Caco-2 (cell line): ENCODE results near the gene ZBTB22. TPM values are rescaled to one million over a fixed set of nuclear protein-coding genes. Genes with fewer than 3 reads are reported as not detected.

Source experiments
- BruUV-seq: library from RNA; stranded (reverse); fragments of 400-500 nt; replicated peaks from 2 replicates; lab custom pipeline; 2021; lab: Mats Ljungman, UMichigan
- CTCF ChIA-PET: fragments of 300-600 bp; sonication (Branson Sonifier 250); formaldehyde crosslinking; loops from one replicate; lab custom pipeline; 2022; ENCODE audit warnings: antibody characterized with exemption; lab: Charles Lee
- POLR2A ChIA-PET: fragments of 300-600 bp; sonication (Branson Sonifier 250); formaldehyde crosslinking; loops from one replicate; lab custom pipeline; 2022; ENCODE audit warnings: antibody characterized with exemption; lab: Charles Lee
- DNase-seq, 2 experiments: peaks; one replicate each; pipeline versions ENCODE4 v3.0.0 to v3.0.0-alpha.2; 2020 to 2022
- H3K27me3 ChIP-seq: replicated peaks from 2 replicates; pipeline ENCODE4 v1.6.0; 2011; ENCODE audit warnings: low read length; ENCODE audit not compliant: control insufficient read depth, insufficient read depth
- H3K36me3 ChIP-seq: 2 replicates; pipeline ENCODE4 v1.5.1; 2011; ENCODE audit warnings: low read length; ENCODE audit not compliant: control insufficient read depth, insufficient read depth
- H3K4me1 ChIP-seq: fragments of 250-450 bp; sonication (Bioruptor Pico); 2 replicates; pipeline ENCODE4 v1.5.1; 2020; ENCODE audit warnings: mild to moderate bottlenecking
- H3K4me3 ChIP-seq: 2 replicates; pipeline ENCODE4 v1.5.1; 2011; ENCODE audit warnings: low read depth, mild to moderate bottlenecking, control low read depth, low read length
- H3K9me3 ChIP-seq: fragments of 250-450 bp; sonication (Bioruptor Pico); 2 replicates; pipeline ENCODE4 v1.5.1; 2020; ENCODE audit warnings: mild to moderate bottlenecking, moderate library complexity
- H3K27ac Mint-ChIP-seq: one replicate; pipeline ENCODE4 v1.8.0; 2022; ENCODE audit warnings: mixed read lengths; ENCODE audit not compliant: unreplicated experiment
- H3K27me3 Mint-ChIP-seq: one replicate; pipeline ENCODE4 v1.8.0; 2022; ENCODE audit warnings: mixed read lengths; ENCODE audit not compliant: insufficient read depth, unreplicated experiment
- H3K36me3 Mint-ChIP-seq: one replicate; pipeline ENCODE4 v1.8.0; 2022; ENCODE audit warnings: mild to moderate bottlenecking, mixed read lengths; ENCODE audit not compliant: insufficient read depth, unreplicated experiment
- H3K4me1 Mint-ChIP-seq: one replicate; pipeline ENCODE4 v1.8.0; 2022; ENCODE audit warnings: low read depth, mixed read lengths; ENCODE audit not compliant: unreplicated experiment
- H3K4me3 Mint-ChIP-seq: one replicate; pipeline ENCODE4 v1.8.0; 2022; ENCODE audit warnings: mild to moderate bottlenecking, moderate library complexity, mixed read lengths; ENCODE audit not compliant: unreplicated experiment
- H3K9me3 Mint-ChIP-seq: one replicate; pipeline ENCODE4 v1.8.0; 2022; ENCODE audit warnings: mixed read lengths; ENCODE audit not compliant: unreplicated experiment
- CTCF ChIP-seq, 2 experiments: fragments of 200-600 bp in 1 of 2; IDR thresholded peaks; 1 replicate in 1 of 2; 2 replicates in 1 of 2; pipeline versions ENCODE4 v1.5.1 to v1.8.0; 2011 to 2022; ENCODE audit warnings: antibody characterized with exemption in 1 of 2, control low read depth in 1 of 2, inconsistent platforms in 1 of 2, low read depth in 1 of 2, low read length in 1 of 2, mild to moderate bottlenecking in 1 of 2, moderate library complexity in 1 of 2; ENCODE audit not compliant: insufficient read depth in 1 of 2, severe bottlenecking in 1 of 2, unreplicated experiment in 1 of 2
- intact Hi-C: fragments of 100-400 bp; cut with micrococcal nuclease; formaldehyde crosslinking; loops from one replicate; pipeline ENCODE4 v1.10.0; 2022; ENCODE audit not compliant: unreplicated experiment
- total RNA-seq: library from RNA; stranded (reverse); gene quantifications from 2 replicates; pipeline ENCODE4 v1.2.3, GENCODE V29; 2022

Gene ZBTB22
- total RNA-seq, 1 experiment from 2014 or later: 11.5 TPM

DNA sequence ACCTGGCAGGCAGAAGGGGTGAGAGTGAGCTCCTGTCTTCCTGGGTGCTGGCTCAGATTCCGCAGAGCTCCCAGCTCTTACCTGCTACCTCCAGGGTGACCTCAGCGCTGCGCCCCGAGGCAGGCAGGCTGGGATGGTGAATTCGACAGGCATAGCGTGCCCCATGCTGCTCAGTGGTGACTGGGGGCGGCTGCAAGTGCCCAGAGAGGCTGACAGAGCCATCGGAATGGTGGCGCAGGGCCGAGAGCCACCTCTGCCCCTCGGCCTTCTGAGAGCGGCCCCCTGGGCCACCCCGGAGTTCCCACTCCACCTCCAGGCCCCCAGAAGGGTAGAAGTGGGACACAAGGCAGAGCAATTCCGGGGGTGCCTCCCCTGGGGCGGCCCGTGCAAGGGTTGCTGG lies 13.3 kb downstream of the ZBTB22 start:
- intact Hi-C loops: no loop called here
- Mint-ChIP-seq H3K27me3 (no peaks in the 10 kb centered on the region), H3K9me3 (no peaks in the 10 kb centered on the region), H3K36me3 (peaks cover 25% of the 10 kb centered on the region), H3K27ac (no peak overlapping the region), H3K4me3 (no peak overlapping the region), H3K4me1 (no peaks in the 10 kb centered on the region)
- Histone ChIP-seq H3K36me3 (no peaks in the 10 kb centered on the region), H3K27me3 (no peaks in the 10 kb centered on the region), H3K9me3 (no peaks in the 10 kb centered on the region), H3K4me3 (no peak overlapping the region), H3K4me1 (no peaks in the 10 kb centered on the region; the same call in 1 of the 2 replicates)
- no peak for TF ChIP-seq CTCF (IDR thresholded peaks at IDR 0.05; ENCODE audit: insufficient read depth in 1 of 2, low read depth in 1 of 2, low read length in 1 of 2, severe bottlenecking in 1 of 2, unreplicated experiment in 1 of 2)
- POLR2A ChIA-PET: no interaction called here
- BruUV-seq: no TSS peak
- no peak for DNase-seq
- CTCF ChIA-PET: no interaction called here

DNA sequence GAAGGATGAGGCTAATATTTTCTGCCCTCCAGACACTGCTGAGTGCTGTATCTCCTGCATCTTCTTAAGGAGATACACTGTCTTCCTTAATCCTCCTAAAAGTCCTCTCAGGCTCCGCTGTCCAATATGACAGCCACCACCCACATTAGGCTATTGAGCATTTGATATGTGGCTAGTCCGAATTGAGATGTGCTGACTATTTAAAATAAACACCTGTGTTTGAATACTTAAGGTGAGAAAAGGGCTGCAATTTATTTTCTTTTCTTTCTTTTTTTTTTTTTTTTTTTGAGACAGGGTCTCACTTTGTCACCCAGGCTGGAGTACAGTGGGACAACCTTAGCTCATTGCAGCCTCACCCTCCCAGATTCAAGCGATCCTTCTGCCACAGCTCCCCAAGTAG lies 15.7 kb downstream of the ZBTB22 start:
- H3K36me3 Mint-ChIP-seq: peaks cover 43% of the 10 kb centered on the region
- intact Hi-C loops: no loop called here
- no peaks in the 10 kb centered on the region for H3K9me3 Mint-ChIP-seq
- POLR2A ChIA-PET: interaction anchor here (0.7 kb wide), 1 partner anchor 128 kb away, joined by 13 read pairs; no protein-coding TSS in a partner anchor
- CTCF ChIA-PET: no interaction called here
- Histone ChIP-seq H3K9me3 (no peaks in the 10 kb centered on the region), H3K4me3 (no peak overlapping the region), H3K36me3 (no peaks in the 10 kb centered on the region; the same call in 1 of the 2 replicates), H3K27me3 (no peaks in the 10 kb centered on the region), H3K4me1 (peaks cover 6% of the 10 kb centered on the region)
- no peak overlapping the region for H3K27ac Mint-ChIP-seq
- no peak for TF ChIP-seq CTCF (IDR thresholded peaks at IDR 0.05; ENCODE audit: insufficient read depth in 1 of 2, low read depth in 1 of 2, low read length in 1 of 2, severe bottlenecking in 1 of 2, unreplicated experiment in 1 of 2)
- peaks cover 6% of the 10 kb centered on the region for H3K4me1 Mint-ChIP-seq
- DNase-seq: no peak
- no TSS peak for BruUV-seq
- no peak overlapping the region for H3K4me3 Mint-ChIP-seq
- no peaks in the 10 kb centered on the region for H3K27me3 Mint-ChIP-seq

DNA sequence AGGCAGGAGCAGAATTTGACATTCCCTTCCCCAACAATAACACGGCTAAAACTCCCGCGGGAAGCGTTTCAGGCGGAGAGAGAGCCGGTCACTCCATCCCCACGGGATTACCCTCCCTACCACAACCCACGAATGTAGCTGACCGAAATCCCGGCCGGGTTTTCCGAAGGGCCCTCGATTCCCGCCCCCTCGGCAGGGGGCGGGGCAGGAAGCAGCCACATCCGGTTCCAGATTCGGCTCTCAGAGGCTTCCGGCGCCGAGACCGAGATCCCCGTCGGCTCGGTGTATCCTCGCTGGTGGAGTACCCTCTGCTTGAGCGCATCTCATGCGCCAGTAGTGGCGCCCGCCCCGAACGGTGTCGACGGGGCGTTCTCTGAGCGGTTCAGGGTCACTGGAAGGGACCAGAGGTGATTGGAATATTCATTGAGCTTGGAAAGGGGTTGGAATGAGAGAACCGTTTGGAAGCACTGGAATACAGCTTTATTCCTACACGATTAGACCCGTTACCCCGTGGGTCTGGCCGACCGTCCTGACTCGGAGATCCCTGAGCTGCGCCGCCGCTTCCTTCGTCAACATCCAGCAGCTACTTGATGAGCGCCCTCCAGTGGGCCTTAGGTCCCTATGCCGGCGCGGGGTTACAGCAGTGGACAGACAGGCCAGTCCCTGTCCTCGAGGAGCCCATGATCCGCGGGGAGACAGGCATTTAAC lies 18.2 kb downstream of the ZBTB22 start:
- H3K4me1 ChIP-seq: peaks cover 13% of the 10 kb centered on the region
- no peaks in the 10 kb centered on the region for H3K9me3 ChIP-seq
- Mint-ChIP-seq H3K27ac (peak overlapping the region; percentile 98), H3K9me3 (no peaks in the 10 kb centered on the region), H3K4me3 (peak overlapping the region; percentile 95), H3K4me1 (peaks cover 13% of the 10 kb centered on the region), H3K36me3 (peaks cover 51% of the 10 kb centered on the region), H3K27me3 (no peaks in the 10 kb centered on the region)
- TSS peak; percentile 88 for BruUV-seq
- H3K36me3 ChIP-seq: no peaks in the 10 kb centered on the region; the same call in none of the 2 replicates
- TF ChIP-seq CTCF (IDR thresholded peaks at IDR 0.05; ENCODE audit: insufficient read depth in 1 of 2, low read depth in 1 of 2, low read length in 1 of 2, severe bottlenecking in 1 of 2, unreplicated experiment in 1 of 2): peak; percentile 65 to 80
- DNase-seq: peak; percentile 89 to 91
- no peaks in the 10 kb centered on the region for H3K27me3 ChIP-seq
- peak overlapping the region; percentile 90 for H3K4me3 ChIP-seq
- CTCF ChIA-PET: interaction anchor here (0.8 to 1.4 kb wide), 11 partner anchors 9 to 127 kb away, joined by 3 to 20 read pairs (median 7); partner anchors contain the start of genes B3GALT4, PFDN6, TAPBP and WDR46
- POLR2A ChIA-PET: interaction anchor here (0.6 to 1.7 kb wide), 6 partner anchors 10 to 327 kb away, joined by 3 to 19 read pairs (median 6); partner anchors contain the start of genes PFDN6, RPS18, VPS52 and WDR46
- intact Hi-C loops: loop anchor here (1.0 to 5.0 kb wide), 3 partner anchors 13 to 128 kb away; no protein-coding TSS in a partner anchor
